Embryonic facial prominence (tissue), 1 donor: ENCODE results near the gene TICAM2.

Experiments
- DNase-seq: peaks from one replicate; pipeline ENCODE4 v3.0.0-alpha.2; 2016; ENCODE audit errors: extremely low spot score

The TICAM2 gene

GRCh38 chr5:115568668-115569067 is 33.6 kb downstream of the TICAM2 start:
- no peak for DNase-seq

DNA sequence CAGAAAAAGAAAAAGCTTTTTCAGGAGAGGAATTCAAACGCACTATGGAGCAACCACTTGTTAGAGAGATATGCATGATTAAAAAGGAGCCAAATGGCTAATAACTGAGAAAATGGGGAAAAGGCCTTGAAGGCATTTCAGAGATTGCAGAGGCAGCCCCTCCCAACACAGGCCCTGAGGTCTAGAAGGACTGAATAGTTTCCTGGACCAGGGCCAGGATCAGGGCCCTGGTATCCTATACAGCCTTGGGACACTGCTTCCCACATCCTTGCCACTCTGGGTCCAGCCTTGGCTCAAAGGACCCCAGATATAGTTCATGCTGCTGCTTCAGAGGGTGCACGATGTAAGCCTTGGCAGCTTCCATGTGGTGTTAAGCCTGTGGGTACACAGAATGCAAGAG is 37.0 kb downstream of the TICAM2 start:
- DNase-seq: no peak

DNA sequence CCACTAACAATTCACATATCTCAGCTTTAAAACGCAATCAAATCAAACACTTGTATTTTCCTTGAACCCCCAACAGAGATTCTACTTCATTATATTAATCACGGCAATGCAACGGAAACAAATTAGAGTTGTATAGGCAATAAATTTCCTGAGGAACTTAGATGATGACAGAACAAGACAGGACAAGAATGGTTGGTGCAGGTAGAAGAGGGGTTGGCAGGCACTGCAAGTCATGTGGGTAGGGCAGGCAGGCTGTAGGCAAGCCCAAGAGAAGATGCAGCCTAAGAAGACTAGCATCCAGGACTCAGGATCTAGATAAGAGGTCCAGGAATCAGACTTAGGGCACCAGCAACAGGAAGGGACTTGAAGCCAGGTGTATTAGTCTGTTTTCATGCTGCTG is 41.1 kb downstream of the TICAM2 start:
- no peak for DNase-seq

DNA sequence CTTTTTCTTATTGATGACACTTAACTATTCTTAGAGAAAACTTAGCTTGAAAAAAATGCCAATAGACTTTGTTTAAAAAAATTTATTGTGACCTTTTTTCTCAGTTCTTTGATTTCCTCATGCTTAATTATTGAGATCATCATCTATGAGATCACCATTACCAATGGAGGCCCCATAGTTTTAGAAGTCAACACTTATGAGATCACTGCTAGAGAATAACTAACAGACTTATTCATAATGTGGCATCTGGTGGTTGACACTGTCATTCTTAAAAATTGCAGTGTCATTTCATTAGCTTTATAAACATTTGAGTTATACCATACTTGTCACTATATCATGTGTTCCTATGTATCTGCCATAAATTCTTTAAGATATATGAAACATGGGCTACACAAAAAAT is 42.8 kb downstream of the TICAM2 start:
- DNase-seq: no peak

- DNase-seq: no peak
Observed at GRCh38 chr5:115558388-115558956, 43.8 kb downstream of the TICAM2 start.

GRCh38 chr5:115557667-115558387 is 44.5 kb downstream of the TICAM2 start:
- no peak for DNase-seq

DNA sequence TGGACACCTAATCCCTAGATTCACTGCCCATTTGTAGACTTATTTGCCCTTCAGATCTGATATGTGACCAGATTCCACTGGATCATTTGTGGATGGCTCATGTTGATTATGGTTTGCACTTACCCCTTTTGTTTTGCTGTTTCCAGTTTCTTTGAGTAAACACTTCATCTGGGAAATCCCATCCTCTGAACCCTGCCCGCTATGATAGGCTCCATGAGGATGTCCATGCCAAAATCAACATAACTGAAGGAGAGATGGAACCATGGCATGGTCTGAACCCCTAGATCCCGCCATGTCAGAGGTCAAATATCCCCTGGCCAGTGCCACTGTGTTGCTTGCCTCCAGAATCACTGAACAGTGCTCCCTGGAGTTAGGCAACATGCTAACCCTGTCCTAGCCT is 46.0 kb downstream of the TICAM2 start:
- no peak for DNase-seq

DNA sequence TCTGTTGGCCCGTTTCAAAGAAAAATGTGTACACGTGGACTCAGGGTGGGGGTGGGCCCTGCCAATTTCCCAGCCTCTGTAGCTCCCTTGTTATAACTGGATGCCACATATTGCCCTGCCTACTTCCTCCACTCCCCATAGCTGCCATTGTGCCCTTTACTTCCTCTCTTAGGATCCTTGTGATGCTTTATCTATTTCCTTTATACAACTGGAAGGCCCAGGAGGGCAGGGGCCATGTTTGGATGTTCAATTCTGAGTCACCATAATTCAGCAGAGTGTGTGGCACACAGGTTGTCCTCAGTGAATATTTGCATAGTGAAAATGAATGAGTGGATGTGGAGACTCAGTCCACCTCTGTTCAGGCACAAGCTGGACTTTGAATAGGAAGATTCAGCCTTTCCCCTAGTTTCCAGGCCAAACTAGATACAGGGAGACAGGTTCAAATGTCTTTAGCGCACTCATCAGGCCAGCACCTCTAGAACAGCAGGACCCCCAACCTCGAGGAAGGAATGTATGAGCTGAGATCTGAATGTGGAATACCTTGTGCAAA is 47.1 kb downstream of the TICAM2 start:
- DNase-seq: no peak

DNA sequence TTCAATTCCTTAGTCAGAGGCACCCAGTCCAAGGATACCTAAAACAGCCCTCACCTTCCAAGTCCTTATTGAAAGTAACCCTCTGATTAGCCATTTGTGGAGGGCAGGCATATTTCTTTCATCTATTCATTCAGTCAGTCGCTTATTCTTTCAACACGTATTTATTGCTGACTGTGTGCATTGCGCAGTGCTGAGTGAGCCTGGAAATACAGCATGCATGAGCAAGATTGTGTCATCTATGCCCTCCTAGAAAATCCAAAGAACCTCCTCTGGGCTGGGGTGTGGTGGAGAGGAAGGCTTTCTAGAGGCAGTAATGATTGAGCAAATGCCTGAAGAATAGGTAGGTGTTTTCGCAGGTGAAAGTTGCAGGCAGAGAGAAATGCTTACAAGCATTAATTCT is 49.2 kb downstream of the TICAM2 start:
- no peak for DNase-seq

DNA sequence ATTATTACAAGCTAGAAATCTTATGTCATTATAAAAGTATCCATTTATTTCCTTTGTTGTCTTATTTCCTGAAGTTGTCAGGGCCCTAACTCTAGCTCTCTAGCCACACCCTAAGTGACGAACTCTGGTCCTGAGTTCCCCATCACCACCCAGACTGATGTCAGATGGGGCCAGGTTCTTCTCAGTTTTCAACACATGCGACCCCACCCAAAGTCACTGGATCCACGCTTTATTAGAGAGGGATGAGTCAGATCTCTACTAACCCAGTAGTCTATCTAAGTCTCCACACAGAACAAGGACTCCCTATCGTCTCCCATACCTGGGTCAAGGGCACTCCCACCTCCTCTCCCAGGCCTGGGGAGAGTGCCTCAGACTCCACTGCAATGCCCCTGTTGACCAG is 50.9 kb downstream of the TICAM2 start:
- DNase-seq: no peak

- no peak for DNase-seq
Observed at GRCh38 chr5:115549154-115549553, 53.1 kb downstream of the TICAM2 start.

- no peak for DNase-seq
Observed at GRCh38 chr5:115548683-115549082, 53.6 kb downstream of the TICAM2 start.

- no peak for DNase-seq
Observed at GRCh38 chr5:115545351-115545882, 56.9 kb downstream of the TICAM2 start.

GRCh38 chr5:115544436-115545350 is 57.6 kb downstream of the TICAM2 start, which contains the start of gene FEM1C:
Gene FEM1C (minus strand): TSS chr5:115544775. CDS start chr5:115543493, 1,282 bp downstream.
- DNase-seq: peak; percentile 86

DNA sequence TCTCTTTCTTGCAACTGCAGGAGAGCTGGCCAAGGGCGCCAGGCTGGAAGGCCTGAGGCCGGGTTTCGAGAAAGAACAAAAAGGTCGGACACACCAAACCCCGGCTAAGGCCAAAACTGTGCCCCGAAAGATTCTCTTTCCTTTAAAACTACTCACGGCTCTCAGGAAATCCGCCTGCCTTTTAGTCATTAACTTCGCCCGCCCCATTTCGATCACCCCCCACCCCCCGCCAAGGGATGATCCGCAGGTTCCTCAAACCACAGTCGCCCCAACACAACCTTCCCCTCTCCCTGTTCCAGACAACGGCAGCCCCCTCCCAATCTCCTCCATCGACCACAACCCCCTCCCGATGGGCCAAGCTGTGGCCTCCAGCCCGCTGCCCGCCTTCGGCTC is 58.2 kb downstream of the TICAM2 start:
- no peak for DNase-seq

DNA sequence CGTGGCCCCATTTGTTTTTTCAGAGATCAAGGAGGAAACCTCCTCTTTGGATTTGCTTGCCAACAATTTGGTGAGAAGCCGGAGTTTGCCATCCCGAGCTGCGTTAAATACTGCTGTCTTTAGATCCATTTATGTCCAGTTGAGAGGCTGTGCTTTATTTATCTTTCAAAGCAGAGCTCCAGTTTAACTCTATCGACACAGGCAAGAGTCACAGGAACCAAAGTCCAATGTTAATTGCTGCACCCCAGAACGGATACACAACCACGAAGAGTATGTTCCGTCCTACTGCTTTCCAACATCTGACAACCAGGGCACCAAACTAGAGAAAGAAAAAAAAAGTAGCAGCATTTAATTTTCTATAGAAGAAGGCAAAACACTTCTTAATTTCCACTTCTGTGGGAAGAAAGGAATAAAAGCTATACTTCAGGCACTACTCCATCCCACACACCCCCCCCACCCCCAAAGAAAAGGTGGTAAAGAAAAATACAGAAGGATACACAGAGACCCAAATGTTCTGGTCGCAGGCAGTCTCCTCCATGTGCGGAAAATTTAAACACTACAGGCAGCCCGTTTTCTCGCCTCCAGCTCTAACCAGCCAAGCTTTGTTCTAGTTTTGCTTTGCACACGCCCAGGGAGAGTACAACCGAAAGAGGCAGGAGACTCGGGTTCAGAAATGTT is 58.8 kb downstream of the TICAM2 start:
- peak; percentile 47 for DNase-seq

DNA sequence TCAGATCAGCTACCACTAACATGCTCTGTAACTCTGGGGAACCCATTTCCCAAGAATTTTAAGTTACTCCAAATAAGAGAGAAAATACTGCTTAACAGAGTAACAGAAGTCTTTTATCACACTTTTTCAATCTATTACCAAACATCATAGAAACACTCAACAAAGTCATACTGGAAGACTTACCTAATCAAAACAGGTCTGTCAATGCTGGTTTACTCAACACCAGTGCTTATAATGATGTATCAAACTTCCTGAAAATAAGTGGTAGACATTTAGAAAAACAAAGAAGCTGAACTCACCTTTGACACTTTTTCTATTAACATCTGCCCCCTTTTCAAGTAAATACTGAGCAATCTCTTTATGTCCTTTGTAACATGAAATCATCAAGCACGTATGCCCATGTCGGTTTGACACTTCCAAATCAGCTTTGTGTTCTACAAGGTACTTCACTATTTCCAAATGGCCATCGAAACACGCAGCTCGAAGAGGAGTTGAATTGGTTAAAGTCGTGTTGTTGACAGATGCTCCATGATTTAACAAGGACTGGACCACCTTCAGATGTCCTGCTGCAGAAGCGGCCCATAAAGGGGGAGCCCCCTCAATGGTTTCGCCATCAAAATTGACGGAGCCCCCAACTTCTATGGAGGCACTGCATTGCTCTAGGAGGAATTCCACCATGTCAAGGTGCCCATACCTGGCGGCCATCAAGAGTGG is 59.5 kb downstream of the TICAM2 start:
- DNase-seq: no peak

DNA sequence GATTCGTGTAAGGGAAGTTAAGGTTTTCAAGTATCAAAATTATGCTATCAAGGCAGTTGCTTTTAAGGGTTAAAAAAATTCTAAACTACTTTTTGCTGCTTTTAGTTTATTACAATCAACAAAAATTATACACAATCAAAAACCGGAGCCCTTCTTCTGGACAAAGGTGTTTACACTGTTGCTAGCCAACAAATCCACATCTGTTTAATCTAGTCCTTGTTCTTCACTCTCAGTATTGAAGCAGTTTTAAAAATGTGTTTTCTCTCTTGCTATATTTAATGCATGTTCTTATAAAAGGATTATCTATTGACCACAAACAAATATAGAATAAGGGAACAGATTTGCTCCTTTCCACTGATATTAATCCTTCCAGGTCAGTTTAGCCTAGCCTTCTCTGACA is 60.2 kb downstream of the TICAM2 start:
- DNase-seq: no peak

DNA sequence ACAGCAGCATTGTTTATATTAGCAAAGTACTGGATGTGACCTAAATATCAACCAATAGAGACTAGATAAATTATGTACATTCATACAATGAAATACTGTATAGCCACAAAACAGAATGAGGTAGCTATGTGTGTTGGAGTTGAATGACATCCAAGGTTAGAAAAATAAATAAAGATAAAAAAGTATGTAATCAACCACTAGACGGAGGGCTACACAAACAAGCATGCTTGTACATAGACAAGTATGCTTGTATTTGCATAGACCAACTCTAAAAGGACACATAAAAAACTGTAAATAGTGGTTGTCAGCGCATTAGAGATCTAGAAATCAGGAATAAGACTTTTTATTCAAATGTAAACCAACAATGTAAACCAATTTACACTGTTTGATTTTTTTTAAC is 60.7 kb downstream of the TICAM2 start:
- DNase-seq: no peak

GRCh38 chr5:115535479-115536035 is 66.7 kb downstream of the TICAM2 start:
- DNase-seq: no peak

DNA sequence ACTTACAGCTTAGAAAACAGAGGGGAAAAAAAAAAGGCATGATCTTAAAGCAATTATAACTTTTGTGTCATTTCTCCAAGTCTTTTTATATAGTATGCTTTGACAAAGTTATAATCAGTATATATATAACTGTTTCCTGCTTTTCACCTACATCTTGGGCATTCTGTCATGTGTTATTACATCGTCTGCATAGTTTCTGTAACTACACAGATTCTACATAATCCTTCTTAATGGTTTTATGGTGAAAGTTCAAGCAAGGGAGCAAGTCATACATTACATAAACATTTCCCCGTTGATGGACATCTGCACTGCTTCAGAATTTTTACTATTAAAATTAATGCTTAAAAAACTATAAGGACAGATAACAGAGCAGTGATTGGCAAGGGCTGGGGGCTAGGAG is 69.8 kb downstream of the TICAM2 start:
- DNase-seq: no peak
